ENCODE measurements around the gene IL17F.
A peak's percentile ranks its signal among the peaks of the same experiment; 100 is the strongest.

IL17F gene

GRCh38 chr6:52244400-52244799, at the start of gene IL17F:
Gene IL17F, minus strand, starts transcription at chr6:52244500. Its CDS starts 71 bp downstream, at chr6:52244429.
- no peak for DNase-seq (ENCODE audit: low spot score)

- DNase-seq (ENCODE audit: low spot score) = no peak
Observed at GRCh38 chr6:52293067-52293466, 48.8 kb upstream of the IL17F start.

GRCh38 chr6:52288841-52289240, 44.5 kb upstream of the IL17F start:
- no peak for DNase-seq (ENCODE audit: low spot score)

- DNase-seq (ENCODE audit: low spot score) = no peak
Observed at GRCh38 chr6:52288216-52288615, 43.9 kb upstream of the IL17F start.

- peak; percentile 91 for DNase-seq (ENCODE audit: low spot score)
Observed at GRCh38 chr6:52286798-52287432, 42.6 kb upstream of the IL17F start.

- peak; percentile 78 for DNase-seq (ENCODE audit: low spot score)
Observed at GRCh38 chr6:52285177-52286068, 41.1 kb upstream of the IL17F start.

GRCh38 chr6:52284460-52285176, 40.3 kb upstream of the IL17F start, which contains the start of gene MCM3:
Gene MCM3, minus strand, starts transcription at chr6:52284742. Its CDS starts 68 bp downstream, at chr6:52284674.
- peak; percentile 100 for DNase-seq (ENCODE audit: low spot score)

GRCh38 chr6:52284131-52284459, 39.8 kb upstream of the IL17F start:
- DNase-seq (ENCODE audit: low spot score) = peak; percentile 22

- no peak for DNase-seq (ENCODE audit: low spot score)
Observed at GRCh38 chr6:52283111-52283510, 38.8 kb upstream of the IL17F start.

GRCh38 chr6:52276130-52276529, 31.8 kb upstream of the IL17F start:
- DNase-seq (ENCODE audit: low spot score) = no peak

GRCh38 chr6:52271852-52272460, 27.7 kb upstream of the IL17F start:
- no peak for DNase-seq (ENCODE audit: low spot score)

- peak; percentile 69 for DNase-seq (ENCODE audit: low spot score)
Observed at GRCh38 chr6:52263709-52264540, 19.6 kb upstream of the IL17F start.

- no peak for DNase-seq (ENCODE audit: low spot score)
Observed at GRCh38 chr6:52262620-52263344, 18.5 kb upstream of the IL17F start.

GRCh38 chr6:52261229-52261628, 16.9 kb upstream of the IL17F start:
- DNase-seq (ENCODE audit: low spot score) = no peak

GRCh38 chr6:52260634-52261033, 16.3 kb upstream of the IL17F start:
- no peak for DNase-seq (ENCODE audit: low spot score)

- no peak for DNase-seq (ENCODE audit: low spot score)
Observed at GRCh38 chr6:52255434-52255833, 11.1 kb upstream of the IL17F start.

GRCh38 chr6:52254731-52255378, 10.6 kb upstream of the IL17F start:
- no peak for DNase-seq (ENCODE audit: low spot score)

- DNase-seq (ENCODE audit: low spot score) = no peak
Observed at GRCh38 chr6:52253494-52253893, 9.2 kb upstream of the IL17F start.

GRCh38 chr6:52251113-52251512, 6.8 kb upstream of the IL17F start:
- DNase-seq (ENCODE audit: low spot score) = no peak

GRCh38 chr6:52249078-52249477, 4.8 kb upstream of the IL17F start:
- DNase-seq (ENCODE audit: low spot score) = no peak

Data from pons (tissue), 1 donor.